HEK293 (cell line): ENCODE data around the gene LYRM1.
"Not testable (repeated sequence)": the region's sequence is repeated elsewhere in the genome, so short reads cannot be mapped to it uniquely, and the experiment has no call there.

Experiments used
- CTCF ChIA-PET: fragments of 350-600 bp; formaldehyde crosslinking; extraction: SDS; loops from one replicate; lab custom pipeline; 2021; ENCODE audit warnings: antibody characterized with exemption; lab: Yijun Ruan, JAX
- POLR2A ChIA-PET: fragments of 300-600 bp; formaldehyde crosslinking; extraction: SDS; loops from one replicate; lab custom pipeline; 2020; ENCODE audit warnings: antibody characterized with exemption, inconsistent platforms; lab: Yijun Ruan, JAX
- H3K27ac ChIP-seq: fragments of 200-500 bp; sonication (Bioruptor generic); 2 replicates; pipeline ENCODE4 v1.5.1; 2014; ENCODE audit warnings: low read depth, low read length, control low read depth, inconsistent platforms; ENCODE audit errors: extremely low read depth
- H3K36me3 ChIP-seq, 2 experiments: fragments of 200-500 bp in 1 of 2; sonication (Bioruptor generic) in 1 of 2; 1 replicate in 1 of 2; 2 replicates in 1 of 2; pipeline ENCODE4 v1.5.1; 2014 to 2017; ENCODE audit warnings: inconsistent platforms in 2 of 2, low read length in 2 of 2; ENCODE audit not compliant: control insufficient read depth in 2 of 2, insufficient read depth in 1 of 2
- H3K4me1 ChIP-seq: fragments of 200-500 bp; sonication (Bioruptor generic); 2 replicates; pipeline ENCODE4 v1.5.1; 2014; ENCODE audit warnings: mild to moderate bottlenecking, low read length, inconsistent platforms; ENCODE audit not compliant: control insufficient read depth, insufficient read depth
- H3K4me3 ChIP-seq: 2 replicates; pipeline ENCODE4 v1.5.1; 2011; ENCODE audit warnings: low read depth, mild to moderate bottlenecking, control low read depth, low read length, moderate library complexity
- H3K9me3 ChIP-seq: fragments of 200-500 bp; sonication (Bioruptor generic); 2 replicates; pipeline ENCODE4 v1.5.1; 2014; ENCODE audit warnings: low read depth, low read length, inconsistent platforms; ENCODE audit not compliant: control insufficient read depth, insufficient read depth
- KLF10 ChIP-seq: fragments of 450-650 bp; IDR thresholded peaks from 2 replicates; pipeline ENCODE4 v1.5.1; 2018; ENCODE audit warnings: missing biosample characterization, mild to moderate bottlenecking, missing genetic modification characterization
- PRDM2 ChIP-seq: fragments of 450-650 bp; formaldehyde crosslinking; IDR thresholded peaks from 2 replicates; pipeline ENCODE4 v1.5.1; 2016; ENCODE audit warnings: missing biosample characterization, missing genetic modification characterization, borderline replicate concordance
- SALL2 ChIP-seq: fragments of 450-650 bp; formaldehyde crosslinking; IDR thresholded peaks from 2 replicates; pipeline ENCODE4 v1.5.0; 2017; ENCODE audit warnings: missing biosample characterization, mild to moderate bottlenecking, missing genetic modification characterization, borderline replicate concordance
- SETDB1 ChIP-seq: IDR thresholded peaks from one replicate; pipeline ENCODE4 v1.6.1; 2017; ENCODE audit warnings: mild to moderate bottlenecking, low read length, moderate library complexity, mixed read lengths; ENCODE audit not compliant: insufficient read length
- ZBTB10 ChIP-seq: fragments of 450-650 bp; formaldehyde crosslinking; IDR thresholded peaks from 2 replicates; pipeline ENCODE4 v1.5.1; 2016; ENCODE audit warnings: missing biosample characterization, missing genetic modification characterization
- ZNF335 ChIP-seq: fragments of 450-650 bp; formaldehyde crosslinking; conservative IDR thresholded peaks from 2 replicates; pipeline ENCODE4 v1.5.1; 2016; ENCODE audit warnings: missing biosample characterization, missing genetic modification characterization
- ZNF366 ChIP-seq: fragments of 450-650 bp; formaldehyde crosslinking; conservative IDR thresholded peaks from 2 replicates; pipeline ENCODE4 v1.5.1; 2016; ENCODE audit warnings: missing biosample characterization, missing genetic modification characterization
- ZNF391 ChIP-seq: fragments of 450-650 bp; formaldehyde crosslinking; IDR thresholded peaks from 2 replicates; pipeline ENCODE4 v1.5.1; 2016; ENCODE audit warnings: low read depth, missing biosample characterization, missing genetic modification characterization, borderline replicate concordance
- ZNF416 ChIP-seq: fragments of 450-650 bp; formaldehyde crosslinking; IDR thresholded peaks from 2 replicates; pipeline ENCODE4 v1.5.1; 2016; ENCODE audit warnings: missing biosample characterization, missing genetic modification characterization
- ZNF510 ChIP-seq: fragments of 450-650 bp; formaldehyde crosslinking; IDR thresholded peaks from 2 replicates; pipeline ENCODE4 v1.5.1; 2018; ENCODE audit warnings: mild to moderate bottlenecking, missing genetic modification characterization, missing biosample characterization; ENCODE audit not compliant: insufficient replicate concordance
- ZNF521 ChIP-seq: fragments of 450-650 bp; formaldehyde crosslinking; IDR thresholded peaks from 2 replicates; pipeline ENCODE4 v1.5.1; 2017; ENCODE audit warnings: missing biosample characterization, mild to moderate bottlenecking, missing genetic modification characterization
- ZNF558 ChIP-seq: fragments of 450-650 bp; formaldehyde crosslinking; IDR thresholded peaks from 2 replicates; pipeline ENCODE4 v1.5.1; 2016; ENCODE audit warnings: missing biosample characterization, missing genetic modification characterization
- ZNF626 ChIP-seq: fragments of 450-650 bp; sonication (Bioruptor Pico); formaldehyde crosslinking; IDR thresholded peaks from 2 replicates; pipeline ENCODE4 v1.5.1; 2018; ENCODE audit warnings: missing biosample characterization, missing genetic modification characterization, inconsistent platforms
- ZNF777 ChIP-seq: fragments of 450-650 bp; formaldehyde crosslinking; IDR thresholded peaks from 2 replicates; pipeline ENCODE4 v1.5.1; 2017; ENCODE audit warnings: missing biosample characterization, missing genetic modification characterization, borderline replicate concordance
- TF ChIP-seq, protein P1 (sequence below): fragments of 450-650 bp; formaldehyde crosslinking; IDR thresholded peaks from 2 replicates; pipeline ENCODE4 v1.5.1; 2016; ENCODE audit warnings: missing biosample characterization, missing genetic modification characterization

The LYRM1 gene

GRCh38 chr16:20928774-20929411 lies 28.3 kb downstream of the LYRM1 start:
- Histone ChIP-seq H3K4me1 (no peaks in the 10 kb centered on the region), H3K36me3 (peaks cover 0 to 4% of the 10 kb centered on the region in 2 experiments; a peak in 1 of 3 replicates), H3K9me3 (no peaks in the 10 kb centered on the region), H3K27ac (no peak overlapping the region)
- TF ChIP-seq SALL2 (tag by site-specific recombination), result no peak
- TF ChIP-seq ZNF366 (tag by site-specific recombination), result no peak
- TF ChIP-seq ZNF510 (tag by site-specific recombination), result no peak
- peak; percentile 48; the same call in 1 of the 2 replicates for TF ChIP-seq ZNF558 (tag by site-specific recombination)
- TF ChIP-seq ZNF626, result no peak
- TF ChIP-seq, all 188 proteins: peak for 1
- ChIA-PET POLR2A (interaction anchor here (0.6 kb wide), 1 partner anchor 1064 kb away, joined by 3 read pairs; no protein-coding TSS in a partner anchor), CTCF (no interaction called here)
- no peak overlapping the region for H3K4me3 ChIP-seq

GRCh38 chr16:20929676-20930364 lies 29.2 kb downstream of the LYRM1 start:
- CTCF ChIA-PET, result interaction anchor here (1.3 kb wide), 1 partner anchor 79 kb away, joined by 4 read pairs; no protein-coding TSS in a partner anchor
- not testable (repeated sequence) for H3K9me3 ChIP-seq, H3K27ac ChIP-seq, H3K36me3 ChIP-seq, H3K4me3 ChIP-seq, H3K4me1 ChIP-seq
- POLR2A ChIA-PET, result interaction anchor here (0.6 kb wide), 1 partner anchor 56 kb away, joined by 11 read pairs; no protein-coding TSS in a partner anchor

- ChIA-PET CTCF (interaction anchor here (1.3 kb wide), 1 partner anchor 79 kb away, joined by 4 read pairs; no protein-coding TSS in a partner anchor), POLR2A (interaction anchor here (0.6 kb wide), 1 partner anchor 56 kb away, joined by 11 read pairs; no protein-coding TSS in a partner anchor)
- TF ChIP-seq ZNF335 (tag by site-specific recombination), result no peak
- Histone ChIP-seq H3K9me3 (no peaks in the 10 kb centered on the region), H3K4me1 (no peaks in the 10 kb centered on the region), H3K27ac (no peak overlapping the region), H3K36me3 (no peaks in the 10 kb centered on the region), H3K4me3 (no peak overlapping the region)
Measured at GRCh38 chr16:20930365-20930690, 29.8 kb downstream of the LYRM1 start.

- H3K36me3 ChIP-seq, result no peaks in the 10 kb centered on the region
- H3K4me1 ChIP-seq, result no peaks in the 10 kb centered on the region
- ChIA-PET POLR2A (no interaction called here), CTCF (interaction anchor here (0.6 kb wide), 1 partner anchor 156 kb away, joined by 3 read pairs; no protein-coding TSS in a partner anchor)
- H3K27ac ChIP-seq, result no peak overlapping the region
- H3K9me3 ChIP-seq, result no peaks in the 10 kb centered on the region
- no peak overlapping the region for H3K4me3 ChIP-seq
- TF ChIP-seq ZBTB10 (tag by site-specific recombination) (no peak), PRDM2 (tag by site-specific recombination) (no peak), ZNF416 (no peak), ZNF391 (tag by site-specific recombination) (no peak), KLF10 (tag by site-specific recombination) (no peak), ZNF777 (tag by site-specific recombination) (no peak), ZNF521 (no peak), SETDB1 (no peak)
- TF ChIP-seq, protein P1, sequence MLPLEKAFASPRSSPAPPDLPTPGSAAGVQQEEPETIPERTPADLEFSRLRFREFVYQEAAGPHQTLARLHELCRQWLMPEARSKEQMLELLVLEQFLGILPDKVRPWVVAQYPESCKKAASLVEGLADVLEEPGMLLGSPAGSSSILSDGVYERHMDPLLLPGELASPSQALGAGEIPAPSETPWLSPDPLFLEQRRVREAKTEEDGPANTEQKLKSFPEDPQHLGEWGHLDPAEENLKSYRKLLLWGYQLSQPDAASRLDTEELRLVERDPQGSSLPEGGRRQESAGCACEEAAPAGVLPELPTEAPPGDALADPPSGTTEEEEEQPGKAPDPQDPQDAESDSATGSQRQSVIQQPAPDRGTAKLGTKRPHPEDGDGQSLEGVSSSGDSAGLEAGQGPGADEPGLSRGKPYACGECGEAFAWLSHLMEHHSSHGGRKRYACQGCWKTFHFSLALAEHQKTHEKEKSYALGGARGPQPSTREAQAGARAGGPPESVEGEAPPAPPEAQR (tag by site-specific recombination), result no peak
Measured at GRCh38 chr16:20931066-20931600, 30.6 kb downstream of the LYRM1 start.
